ENCODE measurements around the gene APOA1. TPM values are rescaled to one million over a fixed set of nuclear protein-coding genes. Genes with fewer than 3 reads are reported as not detected.
A peak's percentile ranks its signal among the peaks of the same experiment; 100 is the strongest.
"Not testable (repeated sequence)": the region's sequence is repeated elsewhere in the genome, so short reads cannot be mapped to it uniquely, and the experiment has no call there.

APOA1 gene
- total RNA-seq, 4 donors from 2014 or later: 2.2 to 23.2 (median 8.3) TPM

- Histone ChIP-seq H3K27me3 (no peaks in the 10 kb centered on the region), H3K4me3 (replicated peaks in 1 of 3) (peak overlapping the region in 1 of 3 donors; percentile 6), H3K27ac (peak overlapping the region; percentile 96 to 97 (median 96)), H3K4me1 (peaks cover 37 to 44% of the 10 kb centered on the region in 2 donors), H3K9me3 (no peaks in the 10 kb centered on the region), H3K36me3 (no peaks in the 10 kb centered on the region)
- intact Hi-C loops (cut with DNase I): loop anchor here (5.0 kb wide), 1 partner anchor 44 kb away; the partner anchor contains the start of gene APOA5
- DNase-seq: peak; percentile 99 to 100
- TF ChIP-seq CTCF (IDR thresholded peaks at IDR 0.05): peak; percentile 20 to 80 (median 70)
- TF ChIP-seq POLR2A (IDR thresholded peaks at IDR 0.05): peak in 1 of 2 donors; percentile 2
- 10 to 28% methylated on average over 15 to 19 of the region's 57 CpGs for WGBS, 2 donors
Measured at GRCh38 chr11:116835791-116836631, 1.4 kb downstream of the APOA1 start.

GRCh38 chr11:116835042-116835772 lies 2.2 kb downstream of the APOA1 start:
- TF ChIP-seq CTCF (IDR thresholded peaks at IDR 0.05): no peak
- peak in 1 of 2 donors; percentile 62 for TF ChIP-seq POLR2A (IDR thresholded peaks at IDR 0.05)
- intact Hi-C loops (cut with DNase I): loop anchor here (5.0 kb wide), 1 partner anchor 43 kb away; the partner anchor contains the start of gene APOA5
- no peaks in the 10 kb centered on the region for H3K27me3 ChIP-seq
- no peaks in the 10 kb centered on the region for H3K36me3 ChIP-seq
- DNase-seq: peak in 1 of 2 donors; percentile 35
- WGBS, 2 donors: 26 to 30% methylated on average over 23 to 27 of the region's 28 CpGs
- peaks cover 37 to 44% of the 10 kb centered on the region in 2 donors for H3K4me1 ChIP-seq
- H3K27ac ChIP-seq: peak overlapping the region; percentile 96 to 97 (median 96)
- peak overlapping the region in 1 of 3 donors; percentile 6 for H3K4me3 ChIP-seq (replicated peaks in 1 of 3)
- no peaks in the 10 kb centered on the region for H3K9me3 ChIP-seq

- intact Hi-C loops (cut with DNase I): loop anchor here (5.0 kb wide), 1 partner anchor 42 kb away; the partner anchor contains the start of gene APOA5
- not testable (repeated sequence) for DNase-seq; H3K9me3 ChIP-seq; H3K36me3 ChIP-seq; H3K4me3 ChIP-seq (replicated peaks in 1 of 3); H3K27me3 ChIP-seq
- Histone ChIP-seq H3K4me1 (peaks cover 37 to 45% of the 10 kb centered on the region in 2 donors), H3K27ac (peak overlapping the region; percentile 96 to 97 (median 96))
- WGBS, 2 donors: 65 to 78% methylated on average over 12 to 13 of the region's 13 CpGs
Measured at GRCh38 chr11:116834535-116835041, 2.8 kb downstream of the APOA1 start.

- 68 to 71% methylated on average over 12 to 14 of the region's 14 CpGs for WGBS, 2 donors
- no peak for TF ChIP-seq POLR2A (IDR thresholded peaks at IDR 0.05)
- no peak for TF ChIP-seq CTCF (IDR thresholded peaks at IDR 0.05)
Measured at GRCh38 chr11:116833816-116834534, 3.4 kb downstream of the APOA1 start.

GRCh38 chr11:116833491-116833815 lies 4.0 kb downstream of the APOA1 start:
- no peaks in the 10 kb centered on the region for H3K27me3 ChIP-seq
- H3K4me1 ChIP-seq: peaks cover 37 to 49% of the 10 kb centered on the region in 2 donors
- intact Hi-C loops (cut with DNase I): no loop called here
- H3K27ac ChIP-seq: peak overlapping the region in 1 of 3 donors; percentile 97
- H3K9me3 ChIP-seq: no peaks in the 10 kb centered on the region
- no peak for TF ChIP-seq CTCF (IDR thresholded peaks at IDR 0.05)
- no peak for DNase-seq
- WGBS, 2 donors: 94% methylated on average over 10 of the region's 10 CpGs
- H3K36me3 ChIP-seq: no peaks in the 10 kb centered on the region
- H3K4me3 ChIP-seq (replicated peaks in 1 of 3): no peak overlapping the region

More at GRCh38 chr11:116833816-116834534, 3.4 kb downstream of the APOA1 start:
- peak overlapping the region; percentile 67 to 97 (median 96) for H3K27ac ChIP-seq
- H3K9me3 ChIP-seq: no peaks in the 10 kb centered on the region
- intact Hi-C loops (cut with DNase I): no loop called here
- peak; percentile 66 to 71 for DNase-seq
- no peak overlapping the region for H3K4me3 ChIP-seq (replicated peaks in 1 of 3)
- H3K27me3 ChIP-seq: no peaks in the 10 kb centered on the region
- H3K36me3 ChIP-seq: no peaks in the 10 kb centered on the region
- H3K4me1 ChIP-seq: peaks cover 37 to 49% of the 10 kb centered on the region in 2 donors
